GM12878 (cell line): ENCODE results near the gene RASGRF2. TPM values are rescaled to one million over a fixed set of nuclear protein-coding genes. Genes with fewer than 3 reads are reported as not detected.

ENCODE experiments used
- ATAC-seq: fragments of 200-7000 bp; cut with Tn5 transposase; 3 replicates; pipeline ENCODE4 v1.9.1; 2020; ENCODE audit warnings: mild to moderate bottlenecking, moderate library complexity
- BruUV-seq: library from RNA; stranded (reverse); fragments of 400-500 nt; replicated peaks from 2 replicates; lab custom pipeline; 2021; lab: Mats Ljungman, UMichigan
- CTCF ChIA-PET: fragments of 300-600 bp; sonication (Branson Sonifier 250); formaldehyde crosslinking; extraction: SDS; loops from one replicate; lab custom pipeline; 2021; ENCODE audit warnings: inconsistent platforms; lab: Yijun Ruan, JAX
- POLR2A ChIA-PET: fragments of 350-600 bp; formaldehyde crosslinking; extraction: SDS; loops from one replicate; lab custom pipeline; 2021; ENCODE audit warnings: inconsistent platforms; lab: Charles Lee
- RAD21 ChIA-PET: fragments of 300-600 bp; sonication (Branson Sonifier 250); formaldehyde crosslinking; loops from one replicate; lab custom pipeline; 2023; ENCODE audit warnings: antibody characterized with exemption; ENCODE audit not compliant: unreplicated experiment; lab: Charles Lee
- SMC1A ChIA-PET: fragments of 300-600 bp; sonication (Branson Sonifier 250); formaldehyde crosslinking; loops from one replicate; lab custom pipeline; 2023; ENCODE audit not compliant: unreplicated experiment, uncharacterized antibody; lab: Charles Lee
- DNase-seq: peaks from one replicate; pipeline ENCODE4 v3.0.0-alpha.2; 2011; ENCODE audit warnings: low read depth, low spot score
- FAIRE-seq: peaks from 3 replicates; lab custom pipeline; 2011; peaks lifted over from hg19 to GRCh38; lab: Jason Lieb, UNC
- H2AFZ ChIP-seq: 2 replicates; pipeline ENCODE4 v1.6.0; 2011; ENCODE audit warnings: low read depth, low read length, control low read depth; ENCODE audit not compliant: control insufficient read depth
- H3K27ac ChIP-seq: 2 replicates; pipeline ENCODE4 v1.5.1; 2011; ENCODE audit warnings: control low read depth; ENCODE audit not compliant: control insufficient read depth, insufficient read depth
- H3K27me3 ChIP-seq, 2 experiments: replicated peaks in 1 of 2; 2 replicates each; pipeline versions ENCODE4 v1.6.0 to v1.6.1; 2011; ENCODE audit warnings: low read length in 1 of 2; ENCODE audit not compliant: control insufficient read depth in 2 of 2, insufficient read depth in 2 of 2
- H3K36me3 ChIP-seq, 2 experiments: 2 replicates each; pipeline ENCODE4 v1.5.1; 2011; ENCODE audit warnings: low read length in 1 of 2; ENCODE audit not compliant: control insufficient read depth in 2 of 2, insufficient read depth in 2 of 2
- H3K4me1 ChIP-seq: 2 replicates; pipeline ENCODE4 v1.6.1; 2011; ENCODE audit warnings: mild to moderate bottlenecking, low read length, moderate library complexity, mixed read lengths; ENCODE audit not compliant: control insufficient read depth, insufficient read depth
- H3K4me2 ChIP-seq: 2 replicates; pipeline ENCODE4 v1.6.0; 2011; ENCODE audit warnings: control low read depth; ENCODE audit not compliant: control insufficient read depth, insufficient read depth
- H3K4me3 ChIP-seq: fragments of 200-600 bp; sonication (generic); 2 replicates; pipeline ENCODE4 v1.5.1; 2016
- H3K79me2 ChIP-seq: 2 replicates; pipeline ENCODE4 v1.6.0; 2011; ENCODE audit warnings: low read length; ENCODE audit not compliant: control insufficient read depth, insufficient read depth
- H3K9ac ChIP-seq: 2 replicates; pipeline ENCODE4 v1.8.0; 2011; ENCODE audit warnings: low read length, control low read depth, mixed read lengths; ENCODE audit not compliant: control insufficient read depth, insufficient read depth
- H3K9me3 ChIP-seq: replicated peaks from 3 replicates; pipeline ENCODE4 v1.5.1; 2011; ENCODE audit warnings: mild to moderate bottlenecking, low read length; ENCODE audit not compliant: control insufficient read depth, insufficient read depth
- H4K20me1 ChIP-seq: 2 replicates; pipeline ENCODE4 v1.6.0; 2011; ENCODE audit not compliant: control insufficient read depth, insufficient read depth
- ASH2L ChIP-seq: fragments of 300-600, 200-600 bp; sonication (generic); IDR thresholded peaks from 2 replicates; pipeline ENCODE4 v1.6.1; 2017; ENCODE audit warnings: low read depth, mild to moderate bottlenecking, borderline replicate concordance
- CTCF ChIP-seq, 3 experiments: IDR thresholded peaks in 2 of 3; conservative IDR thresholded peaks in 1 of 3; 2 replicates each; pipeline ENCODE4 v1.5.1; 2011; ENCODE audit warnings: low read depth in 3 of 3, low read length in 3 of 3, mild to moderate bottlenecking in 3 of 3, control low read depth in 2 of 3, moderate library complexity in 2 of 3, inconsistent platforms in 1 of 3, mixed read lengths in 1 of 3; ENCODE audit not compliant: control insufficient read depth in 2 of 3, insufficient read depth in 1 of 3; ENCODE audit errors: extremely low read depth in 1 of 3
- CUX1 ChIP-seq: IDR thresholded peaks from 2 replicates; pipeline ENCODE4 v1.6.1; 2012; ENCODE audit warnings: improper control_type of control experiment, low read depth, low read length; ENCODE audit not compliant: insufficient replicate concordance
- RAD21 ChIP-seq: IDR thresholded peaks from 2 replicates; pipeline ENCODE4 v1.6.1; 2011; ENCODE audit warnings: mild to moderate bottlenecking, low read depth, low read length, moderate library complexity; ENCODE audit not compliant: insufficient read depth
- SP1 ChIP-seq: IDR thresholded peaks from one replicate; pipeline ENCODE4 v1.6.1; 2011; ENCODE audit warnings: low read depth, low read length
- ZNF217 ChIP-seq: fragments of 450-650 bp; IDR thresholded peaks from 2 replicates; pipeline ENCODE4 v1.6.1; 2017; ENCODE audit warnings: antibody characterized with exemption, mild to moderate bottlenecking
- WGBS: methylation state at CpG from one replicate; pipeline ENCODE4 v1.1.6; 2016; ENCODE audit warnings: low lambda C conversion rate; ENCODE audit not compliant: insufficient replicate concordance, insufficient coverage; ENCODE audit errors: missing lambda C conversion rate; 5-methylcytosine and 5-hydroxymethylcytosine counted together
- in situ Hi-C: fragments of 300-500 bp; cut with MboI; formaldehyde crosslinking; loops from 9 replicates; pipeline ENCODE4 v1.14.3; 2018; ENCODE audit warnings: mixed read lengths
- intact Hi-C: fragments of 100-400 bp; cut with micrococcal nuclease; formaldehyde crosslinking; loops from one replicate; pipeline ENCODE4 v1.14.2; 2022; ENCODE audit not compliant: unreplicated experiment
- polyA plus RNA-seq, 11 experiments: library from polyadenylated mRNA; depleted of rRNA in 4 of 11; unstranded in 6 of 11; stranded (reverse) in 5 of 11; fragments of >200 nt; fragmentation: Nextera tagmentation in 4 of 11; fragmentation: Illumina TruSeq in 1 of 11; extraction: Ambion mirVana in 4 of 11; extraction: Trizol in 1 of 11; gene quantifications; 1 replicate in 1 of 11; 2 replicates in 10 of 11; pipeline versions ENCODE4 v1.2.1 to v1.2.3, GENCODE V29; 2011 to 2016; ENCODE audit warnings: inconsistent platforms in 2 of 11, missing spikeins in 2 of 11, low read depth in 1 of 11
- total RNA-seq, 4 experiments: library from RNA; depleted of rRNA in 3 of 4; stranded (reverse); fragments of >200 nt in 3 of 4; fragmentation: Illumina TruSeq in 1 of 4; extraction: Trizol in 1 of 4; gene quantifications; 2 replicates each; pipeline versions ENCODE4 v1.2.1 to v1.2.3, GENCODE V29; 2013 to 2021

The RASGRF2 gene
- total and polyA plus RNA-seq, 10 of the 15 experiments (the other 5 are each of a cell fraction or from before 2014, with no cell fraction given): 0.05 to 0.24 (median 0.07) TPM

- ATAC-seq (peak; percentile 53), DNase-seq (no peak), FAIRE-seq (no peak)
- Histone ChIP-seq H2AFZ (no peak overlapping the region), H3K27me3 (no peaks in the 10 kb centered on the region), H3K9me3 (no peaks in the 10 kb centered on the region), H3K4me2 (no peak overlapping the region), H3K27ac (no peak overlapping the region), H3K9ac (no peak overlapping the region), H3K36me3 (no peaks in the 10 kb centered on the region), H3K4me3 (no peak overlapping the region), H3K79me2 (no peaks in the 10 kb centered on the region), H3K4me1 (no peaks in the 10 kb centered on the region), H4K20me1 (no peaks in the 10 kb centered on the region)
- TF ChIP-seq RAD21: peak; percentile 13; the same call in 1 of the 2 replicates
- TF ChIP-seq CTCF (IDR thresholded peaks at IDR 0.05 in 2 of 3, conservative IDR thresholded peaks at IDR 0.05 in 1 of 3; ENCODE audit: control insufficient read depth in 2 of 3, extremely low read depth in 1 of 3, insufficient read depth in 1 of 3, low read depth in 3 of 3, low read length in 3 of 3): peak; percentile 31 to 44 (median 38)
- TF ChIP-seq ASH2L: no peak
- no peak for TF ChIP-seq SP1
- TF ChIP-seq CUX1: no peak
- TF ChIP-seq ZNF217: no peak
- CTCF ChIA-PET: interaction anchor here (0.8 to 4.0 kb wide), 9 partner anchors 11 to 94 kb away, joined by 3 to 31 read pairs (median 6); partner anchors contain the start of gene ZCCHC9
- in situ Hi-C loops: no loop called here
- SMC1A ChIA-PET: interaction anchor here (0.9 to 3.2 kb wide), 3 partner anchors 10 to 99 kb away, joined by 3 to 11 read pairs (median 3); no protein-coding TSS in a partner anchor
- no TSS peak for BruUV-seq
- intact Hi-C loops: no loop called here
- RAD21 ChIA-PET: no interaction called here
- POLR2A ChIA-PET: interaction anchor here (0.8 kb wide), 1 partner anchor 10 kb away, joined by 3 read pairs; no protein-coding TSS in a partner anchor
- WGBS: 40% methylated on average over 5 of the region's 5 CpGs
Observed at GRCh38 chr5:81207009-81207408, 246.8 kb downstream of the RASGRF2 start.
